Right hindlimb (tissue), 1 donor: Measurements from ENCODE around the gene PTCHD1.

Experiments used
- DNase-seq: peaks from one replicate; pipeline ENCODE4 v3.0.0-alpha.2; 2018

Gene PTCHD1

GRCh38 chrX:23334848-23335599 lies at the start of gene PTCHD1:
PTCHD1 (plus strand) TSS chrX:23334849; CDS start chrX:23334876, 27 bp downstream.
- no peak for DNase-seq

GRCh38 chrX:23286731-23287130 lies 47.9 kb upstream of the PTCHD1 start:
- DNase-seq: no peak

GRCh38 chrX:23287191-23287725 lies 47.4 kb upstream of the PTCHD1 start:
- no peak for DNase-seq

DNA sequence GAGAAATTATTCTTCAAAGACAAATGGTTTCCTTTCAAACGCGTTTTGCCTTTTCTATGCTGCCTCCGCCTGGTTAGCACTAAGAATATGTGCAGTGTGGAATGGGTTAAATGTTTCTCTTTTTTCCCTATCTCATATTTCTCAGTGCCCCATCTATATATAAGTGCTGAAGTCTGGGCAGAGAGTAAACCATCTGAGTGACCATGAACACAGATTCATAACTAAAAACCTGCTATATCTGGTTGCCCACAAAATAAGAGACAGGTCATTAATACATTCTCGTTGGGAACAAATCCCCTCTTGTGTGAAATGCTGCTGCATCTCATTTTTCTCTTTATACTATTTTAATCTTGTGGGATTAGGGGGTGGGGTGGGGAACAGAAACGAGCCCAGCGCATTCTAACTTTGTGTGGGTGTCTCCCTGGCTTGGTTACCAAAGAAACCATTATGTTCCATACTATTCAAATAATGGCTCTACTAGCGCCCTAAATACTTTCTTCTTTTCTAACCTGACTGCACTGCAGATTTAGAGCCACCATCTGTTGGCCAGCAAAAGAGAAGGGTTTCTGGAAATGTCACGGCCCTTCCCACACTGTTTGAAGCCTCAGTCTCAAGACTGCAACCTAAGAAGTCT lies 42.2 kb upstream of the PTCHD1 start:
- DNase-seq: no peak

GRCh38 chrX:23292988-23293651 lies 41.5 kb upstream of the PTCHD1 start:
- DNase-seq: peak; percentile 73

DNA sequence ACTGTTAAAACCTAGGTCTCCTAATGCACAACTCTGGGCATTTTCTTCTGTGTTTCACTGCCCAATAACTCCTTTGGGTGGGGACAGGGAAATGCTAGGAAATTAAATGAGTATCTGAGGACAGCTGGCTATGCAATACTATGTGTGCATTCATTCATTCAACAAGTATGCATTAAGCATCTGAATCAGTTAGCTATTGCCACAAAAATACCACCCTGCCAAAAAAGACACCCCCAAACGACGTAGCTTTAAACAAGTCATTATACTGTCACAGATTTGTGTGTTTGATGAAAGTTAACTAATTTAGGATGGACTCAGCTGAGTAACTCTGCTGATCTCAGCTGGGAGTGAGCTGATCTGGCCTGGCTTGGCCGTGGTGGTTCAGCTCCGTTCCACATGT lies 29.8 kb upstream of the PTCHD1 start:
- no peak for DNase-seq

DNA sequence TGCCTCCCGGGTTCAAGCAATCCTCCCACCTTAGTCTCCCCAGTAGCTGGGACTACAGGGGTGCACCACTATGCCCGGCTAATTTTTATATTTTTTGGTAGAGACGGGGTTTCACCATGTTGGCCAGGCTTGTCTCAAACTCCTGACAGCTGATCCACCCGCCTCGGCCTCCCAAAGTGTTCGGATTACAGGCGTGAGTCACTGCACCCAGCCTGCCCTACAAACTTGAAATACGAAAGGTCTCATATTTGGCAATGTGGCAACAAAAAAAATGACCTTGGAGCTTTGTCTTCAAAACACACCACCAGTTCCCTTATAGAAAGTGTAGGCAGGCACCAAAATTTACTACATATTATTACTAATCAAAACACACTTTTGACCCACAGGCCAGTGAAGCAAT lies 22.9 kb upstream of the PTCHD1 start:
- DNase-seq: no peak

- no peak for DNase-seq
These were observed 22.5 kb upstream of the PTCHD1 start for GRCh38 chrX:23312136-23312535.

- no peak for DNase-seq
These were observed 16.6 kb upstream of the PTCHD1 start for GRCh38 chrX:23317799-23318724.

DNA sequence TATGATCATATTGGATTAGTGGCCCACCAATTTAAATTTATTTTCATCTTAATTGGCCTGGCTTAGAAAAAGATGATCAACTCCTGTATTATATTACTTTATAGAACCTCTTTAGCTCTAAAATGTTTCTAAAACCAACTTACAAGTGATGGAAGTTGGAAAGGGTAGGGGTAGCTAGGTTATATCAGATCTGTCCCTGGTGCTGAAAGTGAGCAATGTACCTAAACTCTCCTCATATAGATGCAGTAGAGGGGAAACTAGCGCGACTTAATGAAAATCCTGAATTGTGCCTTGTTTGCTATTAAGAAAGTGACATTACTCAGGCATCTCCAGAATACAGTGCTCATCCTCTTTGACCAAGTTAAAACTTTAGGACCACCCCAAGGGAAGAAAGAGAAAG lies 7.5 kb upstream of the PTCHD1 start:
- no peak for DNase-seq

DNA sequence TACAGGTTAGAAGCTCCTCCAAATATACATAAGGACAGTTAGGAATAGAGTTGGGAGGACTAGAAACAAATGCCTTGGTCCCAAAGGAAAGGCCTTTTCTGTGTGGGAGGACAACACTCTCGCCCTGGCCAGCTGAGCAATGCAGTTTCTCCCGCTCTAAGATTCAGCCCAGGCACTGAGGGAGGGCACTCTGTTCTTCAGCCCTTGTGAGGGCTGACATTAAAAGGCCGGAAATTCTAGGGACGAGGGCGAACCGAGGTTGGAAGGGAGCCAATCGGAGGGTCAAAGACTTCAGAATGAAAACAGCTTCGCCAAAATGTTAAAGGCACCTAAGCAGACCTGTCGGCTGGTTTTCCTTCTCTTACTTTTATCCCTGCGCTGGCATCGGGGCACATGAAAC lies 2.9 kb upstream of the PTCHD1 start:
- DNase-seq: no peak

- no peak for DNase-seq
These were observed 2.4 kb upstream of the PTCHD1 start for GRCh38 chrX:23332101-23332887.

DNA sequence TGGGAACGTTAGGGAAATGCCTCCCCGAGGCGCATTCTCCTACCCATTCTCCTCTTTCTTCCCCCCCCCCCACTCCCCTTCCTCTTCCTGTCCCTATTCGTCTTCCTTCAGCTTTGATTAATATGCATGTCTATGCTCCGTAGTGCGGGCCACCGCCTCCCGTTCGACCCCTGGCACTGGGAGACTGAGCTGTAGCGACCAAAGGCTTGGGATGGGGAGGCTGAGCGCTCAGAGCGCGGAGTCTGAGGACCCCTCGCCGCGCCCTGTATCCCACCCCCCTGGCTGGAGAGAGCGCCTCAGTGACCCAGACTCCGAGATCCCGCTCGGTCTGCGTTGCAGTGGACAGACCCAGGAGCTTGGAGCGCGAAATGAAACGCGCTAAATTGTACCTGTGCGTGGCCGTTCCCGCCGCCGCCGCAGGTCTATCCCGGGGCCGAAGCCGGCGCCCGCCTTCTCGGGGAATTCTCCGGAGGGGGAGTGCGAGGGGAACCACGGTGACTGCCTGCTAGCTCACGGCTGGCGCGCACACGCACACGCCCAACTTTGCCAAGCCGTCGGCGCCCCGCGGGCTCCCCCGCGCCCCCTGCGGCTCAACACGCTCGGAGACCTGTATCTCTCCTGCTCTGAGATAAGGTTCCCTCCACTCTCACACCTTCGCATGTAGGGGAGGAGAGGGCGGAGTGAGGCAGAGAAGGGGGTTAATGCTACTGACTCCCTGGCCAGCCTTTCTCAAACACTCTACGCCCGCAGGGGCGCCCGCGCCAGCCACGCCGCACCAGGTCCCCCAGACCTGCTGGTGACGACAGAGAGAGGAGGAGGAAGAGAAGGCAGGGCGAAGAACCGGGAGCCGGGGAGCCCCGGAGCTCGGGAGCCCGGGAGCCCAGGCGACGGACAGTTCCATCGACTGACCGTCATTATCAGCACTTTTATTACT lies 1.5 kb upstream of the PTCHD1 start:
- DNase-seq: no peak

DNA sequence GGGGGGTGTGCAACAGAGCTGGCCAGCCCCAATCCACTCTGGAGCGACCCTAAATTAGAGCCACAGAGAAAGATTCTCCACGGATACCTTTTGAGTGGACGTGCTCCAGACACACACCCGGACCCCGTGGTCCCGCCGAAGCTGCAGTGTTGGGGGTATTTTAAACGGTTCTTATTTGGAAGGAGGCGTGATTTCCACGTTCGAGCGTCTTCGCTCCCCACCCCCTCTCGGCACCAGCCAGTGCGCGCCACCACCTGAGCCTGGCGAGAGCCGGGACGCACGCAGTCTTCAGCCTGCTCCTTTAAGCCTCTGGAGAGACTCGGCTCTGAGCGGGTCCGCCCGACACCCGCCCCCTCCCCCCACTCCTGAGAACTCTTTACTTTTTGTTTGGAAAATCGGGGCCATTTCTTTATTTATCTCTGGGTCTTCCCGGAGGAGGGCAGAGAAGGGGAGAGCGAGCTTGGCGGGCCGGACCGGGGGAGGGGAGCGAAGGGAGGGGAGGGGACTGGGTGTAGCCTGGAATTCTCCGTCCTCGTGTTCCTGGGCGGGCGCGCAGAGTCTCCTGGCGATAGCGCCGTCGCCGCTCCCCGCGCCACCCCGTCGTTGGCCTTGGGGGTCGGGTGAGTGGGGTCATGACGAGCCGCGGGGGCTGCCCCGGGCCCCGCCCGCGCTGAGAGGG lies 668 bp upstream of the PTCHD1 start:
- DNase-seq: peak; percentile 39

GRCh38 chrX:23334521-23334847 lies 165 bp upstream of the PTCHD1 start:
- DNase-seq: no peak

- no peak for DNase-seq
These were observed 3.7 kb downstream of the PTCHD1 start for GRCh38 chrX:23338334-23338733.

GRCh38 chrX:23341452-23341851 lies 6.8 kb downstream of the PTCHD1 start:
- DNase-seq: no peak

GRCh38 chrX:23344238-23344903 lies 9.7 kb downstream of the PTCHD1 start:
- DNase-seq: no peak

- no peak for DNase-seq
These were observed 10.2 kb downstream of the PTCHD1 start for GRCh38 chrX:23344904-23345271.

GRCh38 chrX:23356189-23356588 lies 21.5 kb downstream of the PTCHD1 start:
- no peak for DNase-seq
